Natural killer cell (primary cell): ENCODE results near the gene IL13RA1. TPM values are rescaled to one million over a fixed set of nuclear protein-coding genes. Genes with fewer than 3 reads are reported as not detected.
A peak's percentile ranks its signal among the peaks of the same experiment; 100 is the strongest.

ENCODE experiments used
- ATAC-seq, 3 donors: fragments of 150-1000 bp in 2 of 3; fragments of 200-7000 bp in 1 of 3; cut with Tn5 transposase; 1 replicate in 1 of 3; 2 replicates in 2 of 3; pipeline ENCODE4 v1.10.0; 2021; ENCODE audit warnings: mild to moderate bottlenecking in 2 of 3, moderate library complexity in 2 of 3
- DNase-seq, 2 donors: peaks; one replicate each; pipeline versions ENCODE4 v3.0.0 to v3.0.0-alpha.2; 2013 to 2021; ENCODE audit warnings: mixed read lengths in 1 of 2
- H3K27ac ChIP-seq: one replicate; pipeline ENCODE4 v1.5.1; 2013; ENCODE audit warnings: mild to moderate bottlenecking, low read length
- H3K27me3 ChIP-seq: one replicate; pipeline ENCODE4 v1.6.1; 2013; ENCODE audit warnings: low read length; ENCODE audit not compliant: control insufficient read depth, insufficient read depth
- H3K36me3 ChIP-seq: one replicate; pipeline ENCODE4 v1.6.1; 2013; ENCODE audit warnings: low read length; ENCODE audit not compliant: control insufficient read depth, insufficient read depth
- H3K4me1 ChIP-seq: one replicate; pipeline ENCODE4 v1.6.1; 2013; ENCODE audit warnings: low read length; ENCODE audit not compliant: control insufficient read depth, insufficient read depth
- H3K4me3 ChIP-seq: one replicate; pipeline ENCODE4 v1.5.1; 2013; ENCODE audit warnings: low read length
- H3K9me3 ChIP-seq: one replicate; pipeline ENCODE4 v1.6.1; 2013; ENCODE audit warnings: low read length; ENCODE audit not compliant: control insufficient read depth, insufficient read depth
- H3K27ac Mint-ChIP-seq, 2 donors: one replicate each; pipeline ENCODE4 v1.8.0; 2022; ENCODE audit warnings: mild to moderate bottlenecking in 2 of 2, mixed read lengths in 2 of 2, moderate library complexity in 1 of 2
- H3K27me3 Mint-ChIP-seq, 2 donors: one replicate each; pipeline ENCODE4 v1.8.0; 2022; ENCODE audit warnings: low read depth in 2 of 2, mixed read lengths in 2 of 2
- H3K36me3 Mint-ChIP-seq: one replicate; pipeline ENCODE4 v1.8.0; 2022; ENCODE audit warnings: mixed read lengths
- H3K4me1 Mint-ChIP-seq, 2 donors: one replicate each; pipeline ENCODE4 v1.8.0; 2022; ENCODE audit warnings: mixed read lengths in 2 of 2
- H3K4me3 Mint-ChIP-seq: one replicate; pipeline ENCODE4 v1.8.0; 2022; ENCODE audit warnings: mild to moderate bottlenecking, moderate library complexity, mixed read lengths
- H3K9me3 Mint-ChIP-seq, 2 donors: one replicate each; pipeline ENCODE4 v1.8.0; 2022; ENCODE audit warnings: mixed read lengths in 2 of 2
- WGBS: methylation state at CpG from one replicate; pipeline ENCODE4 v1.1.7; 2013; ENCODE audit warnings: missing lambda C conversion rate; ENCODE audit not compliant: insufficient coverage; 5-methylcytosine and 5-hydroxymethylcytosine counted together
- intact Hi-C: fragments of 100-400 bp; cut with micrococcal nuclease; formaldehyde crosslinking; loops from one replicate; pipeline ENCODE4 v1.14.2; 2022
- total RNA-seq, 4 donors: library from RNA; stranded (reverse); fragments of 120-200 nt in 1 of 4; gene quantifications; one replicate each; pipeline versions ENCODE4 v1.2.3 to v1.2.4, GENCODE V29; 2013 to 2022
- TF ChIP-seq, protein P1 (sequence below): fragments of 200-600 bp; IDR thresholded peaks from one replicate; pipeline ENCODE4 v1.8.0; 2022; ENCODE audit warnings: antibody characterized with exemption

Gene IL13RA1
- total RNA-seq, result 1 to 10 TPM; 1.5 to 3.3 (median 2.4) TPM
- 12.2 TPM for total RNA-seq (2013)

DNA sequence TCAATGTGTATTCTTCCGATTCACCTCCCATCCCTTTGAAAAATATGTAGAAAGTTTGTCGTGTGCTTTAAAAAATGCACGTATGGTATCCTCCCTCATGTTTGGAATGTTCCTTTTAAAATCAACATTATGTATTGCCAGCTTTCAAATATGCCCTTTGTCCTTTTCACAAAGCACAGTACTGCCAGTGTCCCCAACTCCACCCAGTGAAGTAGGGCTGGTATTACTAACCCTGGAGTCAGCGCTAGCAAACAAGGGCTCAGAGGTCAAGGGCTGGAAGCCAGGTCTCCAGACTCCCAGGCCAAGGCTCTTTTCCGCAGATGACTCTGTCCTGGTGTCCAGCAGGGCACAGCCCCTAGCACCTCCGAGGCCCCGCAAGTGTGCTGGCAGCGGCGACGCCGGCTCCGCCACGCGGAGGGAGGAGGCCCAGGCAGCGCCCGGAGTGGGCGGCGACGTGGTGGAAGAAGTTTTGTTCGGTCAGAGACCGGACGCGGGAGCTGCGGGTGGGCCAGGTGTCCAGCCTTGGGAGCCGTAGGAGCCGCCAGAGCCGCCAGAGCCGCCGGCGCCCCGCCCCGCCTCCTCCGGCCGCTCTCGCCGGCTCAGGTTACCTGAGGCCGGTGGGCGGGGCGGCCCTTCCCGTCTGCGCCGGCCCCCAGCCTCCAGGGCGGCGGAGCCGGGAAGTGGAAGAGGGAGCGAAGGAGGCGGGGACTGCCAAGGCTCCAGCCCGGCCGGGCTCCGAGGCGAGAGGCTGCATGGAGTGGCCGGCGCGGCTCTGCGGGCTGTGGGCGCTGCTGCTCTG, at the start of gene IL13RA1:
Gene IL13RA1 (plus strand): TSS at position 720 of the 799 bp plus-strand sequence. CDS start 33 bp downstream, at position 753.
- Histone ChIP-seq H3K27me3 (peaks cover 2% of the 10 kb centered on the region), H3K4me3 (peak within 1 kb of the TSS; percentile 38), H3K27ac (no peak within 1 kb of the TSS), H3K9me3 (no peaks in the 10 kb centered on the region), H3K36me3 (no peaks in the 10 kb centered on the region), H3K4me1 (peaks cover 11% of the 10 kb centered on the region)
- DNase-seq (peak in 1 of 2 donors; percentile 21), ATAC-seq (peak; percentile 36 to 62 (median 39))
- H3K9me3 Mint-ChIP-seq, result no peaks in the 10 kb centered on the region
- intact Hi-C loops, result no loop called here
- no peaks in the 10 kb centered on the region for H3K36me3 Mint-ChIP-seq
- peaks cover 28% of the 10 kb centered on the region in 2 donors for H3K27me3 Mint-ChIP-seq
- no peak within 1 kb of the TSS for H3K27ac Mint-ChIP-seq
- H3K4me1 Mint-ChIP-seq, result peaks cover 6 to 7% of the 10 kb centered on the region in 2 donors
- TF ChIP-seq, protein P1, sequence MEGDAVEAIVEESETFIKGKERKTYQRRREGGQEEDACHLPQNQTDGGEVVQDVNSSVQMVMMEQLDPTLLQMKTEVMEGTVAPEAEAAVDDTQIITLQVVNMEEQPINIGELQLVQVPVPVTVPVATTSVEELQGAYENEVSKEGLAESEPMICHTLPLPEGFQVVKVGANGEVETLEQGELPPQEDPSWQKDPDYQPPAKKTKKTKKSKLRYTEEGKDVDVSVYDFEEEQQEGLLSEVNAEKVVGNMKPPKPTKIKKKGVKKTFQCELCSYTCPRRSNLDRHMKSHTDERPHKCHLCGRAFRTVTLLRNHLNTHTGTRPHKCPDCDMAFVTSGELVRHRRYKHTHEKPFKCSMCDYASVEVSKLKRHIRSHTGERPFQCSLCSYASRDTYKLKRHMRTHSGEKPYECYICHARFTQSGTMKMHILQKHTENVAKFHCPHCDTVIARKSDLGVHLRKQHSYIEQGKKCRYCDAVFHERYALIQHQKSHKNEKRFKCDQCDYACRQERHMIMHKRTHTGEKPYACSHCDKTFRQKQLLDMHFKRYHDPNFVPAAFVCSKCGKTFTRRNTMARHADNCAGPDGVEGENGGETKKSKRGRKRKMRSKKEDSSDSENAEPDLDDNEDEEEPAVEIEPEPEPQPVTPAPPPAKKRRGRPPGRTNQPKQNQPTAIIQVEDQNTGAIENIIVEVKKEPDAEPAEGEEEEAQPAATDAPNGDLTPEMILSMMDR, result no peak
- WGBS, result 1% methylated on average over 53 of the region's 56 CpGs
- H3K4me3 Mint-ChIP-seq, result peak within 1 kb of the TSS; percentile 45

DNA sequence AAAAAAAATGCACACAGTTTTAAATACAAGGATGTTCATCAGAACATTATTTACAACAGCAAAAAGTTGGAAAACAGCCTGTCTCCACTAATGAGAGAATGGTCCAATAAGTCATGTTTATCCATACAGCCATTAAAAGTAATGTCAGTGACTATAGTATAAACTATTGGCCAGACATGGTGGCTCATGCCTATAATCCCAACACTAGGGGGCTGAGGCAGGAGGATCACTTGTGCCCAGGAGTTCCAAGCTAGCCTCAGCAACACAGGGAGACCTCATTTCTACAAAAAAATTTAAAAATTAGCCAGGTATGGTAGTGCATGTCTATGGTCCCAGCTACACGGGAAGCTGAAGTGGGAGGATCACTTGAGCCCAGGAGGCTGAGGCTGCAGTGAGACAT, 48.1 kb upstream of the IL13RA1 start:
- H3K4me3 Mint-ChIP-seq, result no peak overlapping the region
- no peak overlapping the region for H3K27ac Mint-ChIP-seq
- intact Hi-C loops, result no loop called here
- Histone ChIP-seq H3K4me1 (no peaks in the 10 kb centered on the region), H3K36me3 (peaks cover 48% of the 10 kb centered on the region), H3K4me3 (no peak overlapping the region), H3K27me3 (no peaks in the 10 kb centered on the region), H3K27ac (no peak overlapping the region), H3K9me3 (no peaks in the 10 kb centered on the region)
- H3K36me3 Mint-ChIP-seq, result no peaks in the 10 kb centered on the region
- ATAC-seq (no peak), DNase-seq (no peak)
- TF ChIP-seq, protein P1, result no peak
- no peaks in the 10 kb centered on the region for H3K27me3 Mint-ChIP-seq
- peaks cover 0 to 6% of the 10 kb centered on the region in 2 donors for H3K4me1 Mint-ChIP-seq
- H3K9me3 Mint-ChIP-seq, result no peaks in the 10 kb centered on the region
- 100% methylated on average over 1 of the region's 1 CpG for WGBS

DNA sequence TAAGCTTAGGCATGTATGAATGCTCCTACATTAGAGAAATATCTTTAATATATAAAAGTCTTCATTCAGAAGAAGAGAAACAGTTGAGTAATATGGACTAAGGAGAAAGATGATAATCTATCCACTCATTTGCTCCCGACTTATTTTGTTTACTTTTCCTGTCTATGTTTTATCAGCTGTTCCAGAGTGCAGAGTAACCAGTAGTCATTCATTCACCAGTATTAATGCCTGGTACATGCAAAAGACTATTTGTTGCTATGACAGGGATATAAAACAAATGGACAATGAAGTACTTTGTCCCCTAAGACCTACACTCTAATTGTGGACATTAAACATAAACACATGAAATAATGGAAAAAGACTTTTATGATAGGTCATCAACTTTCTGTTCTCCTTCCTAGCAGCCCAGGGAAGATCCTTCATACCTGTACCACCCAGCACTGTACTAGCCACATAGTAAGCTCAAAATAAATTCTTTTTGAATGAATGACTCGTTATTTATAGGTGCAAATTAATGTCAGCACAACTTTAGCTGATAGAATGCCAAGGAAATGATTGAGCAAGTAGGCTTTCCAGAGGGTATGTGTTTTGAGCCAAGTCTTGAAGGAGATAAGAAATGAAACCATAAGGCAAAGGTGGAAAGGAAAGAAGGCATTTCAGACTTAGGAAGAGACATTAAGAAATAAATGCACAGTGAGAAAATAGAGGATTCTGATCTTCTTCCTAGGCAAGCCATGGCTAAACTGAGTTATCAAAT, 45.0 kb upstream of the IL13RA1 start:
- Mint-ChIP-seq H3K4me3 (no peak overlapping the region), H3K4me1 (peaks cover 0 to 6% of the 10 kb centered on the region in 2 donors), H3K27me3 (no peaks in the 10 kb centered on the region), H3K9me3 (no peaks in the 10 kb centered on the region), H3K36me3 (no peaks in the 10 kb centered on the region), H3K27ac (peak overlapping the region in 1 of 2 donors; percentile 31)
- ATAC-seq, result no peak
- Histone ChIP-seq H3K27me3 (no peaks in the 10 kb centered on the region), H3K4me1 (no peaks in the 10 kb centered on the region), H3K36me3 (peaks cover 40% of the 10 kb centered on the region), H3K27ac (no peak overlapping the region), H3K9me3 (no peaks in the 10 kb centered on the region), H3K4me3 (no peak overlapping the region)
- intact Hi-C loops, result no loop called here
- no peak for DNase-seq
- TF ChIP-seq, protein P1, result no peak
- WGBS, result 90% methylated on average over 1 of the region's 2 CpGs
